Esophagus (tissue), 2 donors: ENCODE data around the gene DRC1. TPM values are rescaled to one million over a fixed set of nuclear protein-coding genes. Genes with fewer than 3 reads are reported as not detected.
"Not testable (repeated sequence)": the region's sequence is repeated elsewhere in the genome, so short reads cannot be mapped to it uniquely, and the experiment has no call there.

Experiments
- H3K27ac ChIP-seq, 2 donors: one replicate each; pipeline ENCODE4 v1.5.1; 2013; ENCODE audit warnings: low read depth in 2 of 2, mild to moderate bottlenecking in 2 of 2, inconsistent platforms in 1 of 2, low read length in 1 of 2, moderate library complexity in 1 of 2
- H3K27me3 ChIP-seq, 2 donors: one replicate each; pipeline ENCODE4 v1.6.1; 2013; ENCODE audit warnings: low read length in 2 of 2, control low read depth in 1 of 2, mild to moderate bottlenecking in 1 of 2; ENCODE audit not compliant: insufficient read depth in 2 of 2, control insufficient read depth in 1 of 2
- H3K36me3 ChIP-seq, 2 donors: one replicate each; pipeline ENCODE4 v1.6.1; 2013; ENCODE audit warnings: low read length in 1 of 2; ENCODE audit not compliant: control insufficient read depth in 2 of 2, insufficient read depth in 2 of 2
- H3K4me1 ChIP-seq, 2 donors: one replicate each; pipeline ENCODE4 v1.6.1; 2013; ENCODE audit warnings: low read length in 1 of 2; ENCODE audit not compliant: control insufficient read depth in 2 of 2, insufficient read depth in 2 of 2
- H3K4me3 ChIP-seq, 2 donors: one replicate each; pipeline ENCODE4 v1.5.1; 2013; ENCODE audit warnings: low read length in 2 of 2, mild to moderate bottlenecking in 2 of 2, low read depth in 1 of 2, moderate library complexity in 1 of 2
- H3K9me3 ChIP-seq, 2 donors: one replicate each; pipeline ENCODE4 v1.6.1; 2013; ENCODE audit warnings: mild to moderate bottlenecking in 2 of 2, low read depth in 1 of 2, low read length in 1 of 2, moderate library complexity in 1 of 2; ENCODE audit not compliant: control insufficient read depth in 2 of 2, insufficient read depth in 1 of 2
- WGBS, 2 donors: extraction: QIAGEN DNeasy Blood & Tissue Kit; methylation state at CpG; one replicate each; pipeline ENCODE4 v1.1.7; 2013; 5-methylcytosine and 5-hydroxymethylcytosine counted together
- polyA plus RNA-seq, 2 donors: library from polyadenylated mRNA; stranded (reverse); fragments of 200-250 nt; gene quantifications; one replicate each; pipeline ENCODE4 v1.2.3, GENCODE V29; 2013
- donor health status: healthy with polysubstance abuse.
- donor health status: Bipolar disorder and iron deficiency.

The DRC1 gene
- polyA plus RNA-seq, 2 donors: 0.08 TPM; not detected in 1

- H3K27ac ChIP-seq: no peak overlapping the region
Observed at GRCh38 chr2:26364669-26365068, 37.1 kb upstream of the DRC1 start.

GRCh38 chr2:26366957-26367356 lies 34.8 kb upstream of the DRC1 start:
- no peak overlapping the region for H3K27ac ChIP-seq
- H3K4me3 ChIP-seq: no peak overlapping the region
- WGBS, 2 donors: 90 to 92% methylated on average over 5 of the region's 5 CpGs
- no peaks in the 10 kb centered on the region for H3K27me3 ChIP-seq
- H3K36me3 ChIP-seq: peaks cover 2 to 3% of the 10 kb centered on the region in 2 donors
- H3K4me1 ChIP-seq: no peaks in the 10 kb centered on the region
- no peaks in the 10 kb centered on the region for H3K9me3 ChIP-seq

More at GRCh38 chr2:26364669-26365068, 37.1 kb upstream of the DRC1 start:
- Histone ChIP-seq H3K27me3 (no peaks in the 10 kb centered on the region), H3K4me1 (peaks cover 0 to 3% of the 10 kb centered on the region in 2 donors), H3K9me3 (no peaks in the 10 kb centered on the region), H3K4me3 (no peak overlapping the region), H3K36me3 (peaks cover 2 to 3% of the 10 kb centered on the region in 2 donors)
- 95 to 96% methylated on average over 4 of the region's 4 CpGs for WGBS, 2 donors

GRCh38 chr2:26369664-26370063 lies 32.1 kb upstream of the DRC1 start:
- not testable (repeated sequence) for H3K36me3 ChIP-seq, H3K4me3 ChIP-seq, H3K4me1 ChIP-seq, H3K9me3 ChIP-seq, H3K27ac ChIP-seq, H3K27me3 ChIP-seq
- 54% methylated on average over 2 of the region's 2 CpGs; no CpG with 5 or more reads in 1 of the 2 donors for WGBS, 2 donors

- WGBS, 2 donors: 94% methylated on average over 15 of the region's 31 CpGs; no CpG with 5 or more reads in 1 of the 2 donors
- H3K36me3 ChIP-seq, H3K9me3 ChIP-seq, H3K4me3 ChIP-seq, H3K27ac ChIP-seq, H3K27me3 ChIP-seq, H3K4me1 ChIP-seq: not testable (repeated sequence)
Observed at GRCh38 chr2:26370909-26371308, 30.8 kb upstream of the DRC1 start.

- 87 to 90% methylated on average over 1 of the region's 1 CpG for WGBS, 2 donors
- Histone ChIP-seq H3K4me3 (no peak overlapping the region), H3K9me3 (no peaks in the 10 kb centered on the region), H3K27ac (no peak overlapping the region), H3K4me1 (no peaks in the 10 kb centered on the region), H3K27me3 (no peaks in the 10 kb centered on the region), H3K36me3 (peaks cover 2 to 5% of the 10 kb centered on the region in 2 donors)
Observed at GRCh38 chr2:26376799-26377198, 24.9 kb upstream of the DRC1 start.

- Histone ChIP-seq H3K4me3 (no peak overlapping the region), H3K9me3 (no peaks in the 10 kb centered on the region), H3K27ac (no peak overlapping the region), H3K36me3 (peaks cover 0 to 5% of the 10 kb centered on the region in 2 donors), H3K4me1 (no peaks in the 10 kb centered on the region), H3K27me3 (no peaks in the 10 kb centered on the region)
- 89 to 95% methylated on average over 2 of the region's 2 CpGs for WGBS, 2 donors
Observed at GRCh38 chr2:26380281-26380680, 21.4 kb upstream of the DRC1 start.

- Histone ChIP-seq H3K4me1 (no peaks in the 10 kb centered on the region), H3K27ac (no peak overlapping the region), H3K27me3 (no peaks in the 10 kb centered on the region), H3K36me3 (peaks cover 0 to 5% of the 10 kb centered on the region in 2 donors), H3K4me3 (no peak overlapping the region), H3K9me3 (no peaks in the 10 kb centered on the region)
- 89 to 91% methylated on average over 3 of the region's 3 CpGs for WGBS, 2 donors
Observed at GRCh38 chr2:26382564-26382963, 19.2 kb upstream of the DRC1 start.

- peaks cover 0 to 2% of the 10 kb centered on the region in 2 donors for H3K36me3 ChIP-seq
- H3K27me3 ChIP-seq: no peaks in the 10 kb centered on the region
- H3K9me3 ChIP-seq: no peaks in the 10 kb centered on the region
- 73 to 78% methylated on average over 9 of the region's 9 CpGs for WGBS, 2 donors
- H3K4me1 ChIP-seq: no peaks in the 10 kb centered on the region
- no peak overlapping the region for H3K27ac ChIP-seq
- H3K4me3 ChIP-seq: no peak overlapping the region
Observed at GRCh38 chr2:26384183-26384582, 17.5 kb upstream of the DRC1 start.

- H3K4me1 ChIP-seq: no peaks in the 10 kb centered on the region
- H3K27me3 ChIP-seq: no peaks in the 10 kb centered on the region
- H3K36me3 ChIP-seq: peaks cover 0 to under 1% of the 10 kb centered on the region in 2 donors
- no peaks in the 10 kb centered on the region for H3K9me3 ChIP-seq
- H3K4me3 ChIP-seq: no peak overlapping the region
- H3K27ac ChIP-seq: no peak overlapping the region
Observed at GRCh38 chr2:26384597-26384996, 17.1 kb upstream of the DRC1 start.

- peaks cover 2% of the 10 kb centered on the region in 2 donors for H3K36me3 ChIP-seq
- no peaks in the 10 kb centered on the region for H3K4me1 ChIP-seq
- no peak overlapping the region for H3K27ac ChIP-seq
- WGBS, 2 donors: 97% methylated on average over 4 of the region's 4 CpGs
- H3K9me3 ChIP-seq: no peaks in the 10 kb centered on the region
- no peaks in the 10 kb centered on the region for H3K27me3 ChIP-seq
- no peak overlapping the region for H3K4me3 ChIP-seq
Observed at GRCh38 chr2:26387189-26387588, 14.5 kb upstream of the DRC1 start.
